Sigmoid colon (tissue), 7 donors: ENCODE measurements around the gene CYGB. TPM values are rescaled to one million over a fixed set of nuclear protein-coding genes. Genes with fewer than 3 reads are reported as not detected.
"Not testable (repeated sequence)": the region's sequence is repeated elsewhere in the genome, so short reads cannot be mapped to it uniquely, and the experiment has no call there.

ENCODE experiments used
- DNase-seq: peaks from one replicate; pipeline ENCODE4 v3.0.0-alpha.2; 2019
- H3K27ac ChIP-seq, 4 donors: fragments of 200-600 bp; sonication (generic); one replicate each; pipeline ENCODE4 v1.5.1; 2016 to 2019; ENCODE audit warnings: mild to moderate bottlenecking in 1 of 4
- H3K27me3 ChIP-seq, 3 donors: fragments of 200-600 bp; sonication (generic); one replicate each; pipeline ENCODE4 v1.5.1; 2019; ENCODE audit warnings: mild to moderate bottlenecking in 1 of 3
- H3K36me3 ChIP-seq, 4 donors: fragments of 200-600 bp; sonication (generic); one replicate each; pipeline ENCODE4 v1.5.1; 2016 to 2019
- H3K4me1 ChIP-seq, 4 donors: fragments of 200-600 bp; sonication (generic); one replicate each; pipeline ENCODE4 v1.5.1; 2017 to 2019
- H3K4me3 ChIP-seq, 4 donors: fragments of 200-600 bp; sonication (generic); one replicate each; pipeline ENCODE4 v1.5.1; 2017 to 2019; ENCODE audit warnings: mild to moderate bottlenecking in 2 of 4, moderate library complexity in 1 of 4
- H3K9me3 ChIP-seq, 4 donors: fragments of 200-600 bp in 3 of 4; sonication (generic) in 3 of 4; one replicate each; pipeline versions ENCODE4 v1.5.1 to v1.6.1; 2013 to 2019
- CTCF ChIP-seq, 4 experiments: fragments of 450-650 bp in 3 of 4; fragments of 200-600 bp in 1 of 4; IDR thresholded peaks; one replicate each; pipeline ENCODE4 v1.5.1; 2016 to 2019; ENCODE audit warnings: antibody characterized with exemption in 4 of 4, mild to moderate bottlenecking in 3 of 4, moderate library complexity in 2 of 4
- EP300 ChIP-seq, 4 donors: sonication (generic); formaldehyde crosslinking; IDR thresholded peaks; one replicate each; pipeline ENCODE4 v1.6.1; 2017; ENCODE audit warnings: antibody characterized with exemption in 4 of 4
- POLR2A ChIP-seq, 2 donors: fragments of 450-650 bp; IDR thresholded peaks; one replicate each; pipeline ENCODE4 v1.6.1; 2016; ENCODE audit warnings: antibody characterized with exemption in 2 of 2, mild to moderate bottlenecking in 2 of 2, moderate library complexity in 2 of 2
- POLR2AphosphoS5 ChIP-seq, 4 donors: sonication (generic); formaldehyde crosslinking; IDR thresholded peaks; one replicate each; pipeline ENCODE4 v1.6.1; 2017; ENCODE audit warnings: antibody characterized with exemption in 4 of 4
- WGBS, 2 donors: extraction: QIAGEN DNeasy Blood & Tissue Kit; methylation state at CpG; one replicate each; pipeline ENCODE4 v1.1.7; 2013; 5-methylcytosine and 5-hydroxymethylcytosine counted together
- intact Hi-C: fragments of 100-400 bp; cut with DNase I; formaldehyde crosslinking; loops from one replicate; pipeline ENCODE4 v1.15.1; 2023
- polyA plus RNA-seq, 3 donors: library from polyadenylated mRNA; stranded (reverse); fragments of 200-250 nt; gene quantifications; one replicate each; pipeline ENCODE4 v1.2.3, GENCODE V29; 2013
- total RNA-seq, 4 donors: library from RNA; depleted of rRNA; stranded (reverse); fragments of >200 nt; gene quantifications; one replicate each; pipeline ENCODE4 v1.1.0, GENCODE V29; 2016
- donor health status: healthy with polysubstance abuse.
- donor health status: Bipolar disorder and iron deficiency.
- donor health status: healthy.

Gene CYGB
- total and polyA plus RNA-seq, 7 donors = 9.7 to 33.4 (median 19.0) TPM

DNA sequence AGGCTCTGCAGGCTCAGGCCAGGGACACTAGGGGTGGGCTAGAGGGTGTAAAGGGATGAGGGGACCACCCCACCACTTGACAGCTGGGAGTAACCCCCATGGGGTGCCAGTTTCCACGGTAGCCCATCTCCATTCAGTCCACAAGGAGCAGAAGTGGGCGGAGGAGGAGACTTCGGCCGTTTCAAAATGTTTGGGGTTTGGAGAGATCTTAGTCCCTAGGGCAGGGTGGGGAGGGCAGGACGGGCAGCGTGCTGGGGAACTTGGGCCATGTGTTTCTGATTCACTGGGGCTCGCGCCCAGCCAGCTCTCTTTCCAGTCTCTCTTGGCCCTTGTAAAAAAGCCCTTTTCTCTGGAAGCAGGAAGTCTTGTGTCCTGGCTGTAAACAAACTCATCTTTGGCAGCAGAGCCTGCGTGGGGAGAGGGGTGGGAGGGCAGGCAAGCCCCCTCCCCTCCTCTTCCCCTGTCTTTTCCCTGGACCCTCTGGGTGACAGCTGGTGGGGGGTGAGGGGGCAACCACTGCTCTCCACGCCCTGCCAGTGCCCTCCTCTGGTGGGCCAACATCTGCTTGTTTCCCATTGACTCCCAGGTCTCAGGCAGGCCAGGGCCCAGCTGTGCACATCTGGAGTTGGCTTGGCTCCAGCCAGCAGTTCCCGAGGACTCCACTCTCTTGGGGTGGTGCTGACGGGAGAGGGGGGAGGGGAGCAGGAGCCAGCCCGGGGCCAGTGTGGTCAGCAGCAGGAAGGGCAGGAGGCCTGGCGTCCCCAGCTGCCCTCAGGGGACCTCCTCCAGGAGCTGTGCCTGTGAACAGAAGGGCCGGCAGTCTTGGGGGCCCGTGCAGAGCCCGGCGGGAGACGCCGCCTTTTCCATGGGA lies 8.1 kb downstream of the CYGB start:
- WGBS, 2 donors = 33 to 47% methylated on average over 20 of the region's 20 CpGs
- Histone ChIP-seq H3K36me3 (no peaks in the 10 kb centered on the region), H3K9me3 (no peaks in the 10 kb centered on the region), H3K4me3 (no peak overlapping the region), H3K4me1 (peaks cover 0 to 50% (median 45%) of the 10 kb centered on the region in 4 donors), H3K27me3 (peaks cover 0 to 15% (median 3%) of the 10 kb centered on the region in 3 donors), H3K27ac (peak overlapping the region; percentile 80 to 82 (median 80))
- TF ChIP-seq POLR2A (IDR thresholded peaks at IDR 0.05) = no peak
- no peak for TF ChIP-seq CTCF (IDR thresholded peaks at IDR 0.05)
- TF ChIP-seq POLR2AphosphoS5 (IDR thresholded peaks at IDR 0.05) = peak; percentile 10 to 71 (median 60)
- TF ChIP-seq EP300 (IDR thresholded peaks at IDR 0.05) = no peak
- intact Hi-C loops = no loop called here
- peak; percentile 97 for DNase-seq

DNA sequence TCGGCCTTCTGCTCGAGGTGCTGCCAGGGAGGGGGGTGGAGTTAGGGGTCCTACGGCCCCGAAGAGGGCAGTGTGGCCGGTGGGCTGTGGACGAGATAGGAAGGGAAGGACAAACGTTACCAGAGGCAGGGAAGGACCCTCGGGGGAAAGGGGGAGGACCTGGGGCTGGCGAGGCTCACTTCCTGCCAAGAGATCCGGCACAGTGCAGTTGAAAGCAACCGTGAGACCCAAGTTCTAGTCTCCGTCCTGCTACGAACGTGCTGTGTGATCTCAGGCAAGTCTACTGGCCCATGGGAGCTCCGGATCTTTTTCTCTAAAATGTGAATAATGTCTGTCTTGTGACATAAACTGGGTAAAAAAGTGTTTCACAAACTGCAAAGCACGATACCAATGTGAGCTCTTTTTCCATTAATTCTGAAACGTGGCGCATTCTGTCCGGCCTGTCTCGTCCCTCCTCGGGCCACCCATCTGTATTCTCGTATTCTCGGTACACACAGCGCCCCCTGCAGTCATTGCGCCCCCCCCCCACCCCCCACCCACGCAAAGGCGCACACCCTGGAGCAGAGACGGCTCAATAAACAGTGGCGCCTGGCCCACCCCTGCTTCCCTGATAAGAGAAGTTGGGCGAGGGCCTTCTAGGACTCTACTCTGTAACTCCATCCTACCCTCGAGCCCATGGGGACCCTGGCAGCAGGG lies 8.8 kb downstream of the CYGB start:
- H3K4me3 ChIP-seq = peak overlapping the region in 1 of 4 donors; percentile 1
- H3K9me3 ChIP-seq = no peaks in the 10 kb centered on the region
- peaks cover 0 to 52% (median 45%) of the 10 kb centered on the region in 4 donors for H3K4me1 ChIP-seq
- no peak for TF ChIP-seq POLR2A (IDR thresholded peaks at IDR 0.05)
- TF ChIP-seq POLR2AphosphoS5 (IDR thresholded peaks at IDR 0.05) = no peak
- TF ChIP-seq CTCF (IDR thresholded peaks at IDR 0.05) = no peak
- no peak for TF ChIP-seq EP300 (IDR thresholded peaks at IDR 0.05)
- WGBS, 2 donors = 50 to 53% methylated on average over 31 of the region's 31 CpGs
- no peaks in the 10 kb centered on the region for H3K36me3 ChIP-seq
- intact Hi-C loops = no loop called here
- H3K27me3 ChIP-seq = peaks cover 0 to 16% (median 4%) of the 10 kb centered on the region in 3 donors
- peak overlapping the region; percentile 80 to 82 (median 80) for H3K27ac ChIP-seq
- DNase-seq = no peak

- Histone ChIP-seq H3K9me3 (no peaks in the 10 kb centered on the region), H3K4me1 (peaks cover 0 to 56% (median 48%) of the 10 kb centered on the region in 4 donors), H3K36me3 (no peaks in the 10 kb centered on the region), H3K27me3 (peaks cover 0 to 21% (median 9%) of the 10 kb centered on the region in 3 donors), H3K27ac (peak overlapping the region; percentile 80 to 82 (median 80)), H3K4me3 (peak overlapping the region in 2 of 4 donors; percentile 1)
- intact Hi-C loops = no loop called here
- 58 to 80% methylated on average over 15 of the region's 15 CpGs for WGBS, 2 donors
- no peak for TF ChIP-seq POLR2A (IDR thresholded peaks at IDR 0.05)
- no peak for TF ChIP-seq POLR2AphosphoS5 (IDR thresholded peaks at IDR 0.05)
- no peak for TF ChIP-seq CTCF (IDR thresholded peaks at IDR 0.05)
- no peak for TF ChIP-seq EP300 (IDR thresholded peaks at IDR 0.05)
- DNase-seq = no peak
Measured at GRCh38 chr17:76528156-76528527, 9.4 kb downstream of the CYGB start.

DNA sequence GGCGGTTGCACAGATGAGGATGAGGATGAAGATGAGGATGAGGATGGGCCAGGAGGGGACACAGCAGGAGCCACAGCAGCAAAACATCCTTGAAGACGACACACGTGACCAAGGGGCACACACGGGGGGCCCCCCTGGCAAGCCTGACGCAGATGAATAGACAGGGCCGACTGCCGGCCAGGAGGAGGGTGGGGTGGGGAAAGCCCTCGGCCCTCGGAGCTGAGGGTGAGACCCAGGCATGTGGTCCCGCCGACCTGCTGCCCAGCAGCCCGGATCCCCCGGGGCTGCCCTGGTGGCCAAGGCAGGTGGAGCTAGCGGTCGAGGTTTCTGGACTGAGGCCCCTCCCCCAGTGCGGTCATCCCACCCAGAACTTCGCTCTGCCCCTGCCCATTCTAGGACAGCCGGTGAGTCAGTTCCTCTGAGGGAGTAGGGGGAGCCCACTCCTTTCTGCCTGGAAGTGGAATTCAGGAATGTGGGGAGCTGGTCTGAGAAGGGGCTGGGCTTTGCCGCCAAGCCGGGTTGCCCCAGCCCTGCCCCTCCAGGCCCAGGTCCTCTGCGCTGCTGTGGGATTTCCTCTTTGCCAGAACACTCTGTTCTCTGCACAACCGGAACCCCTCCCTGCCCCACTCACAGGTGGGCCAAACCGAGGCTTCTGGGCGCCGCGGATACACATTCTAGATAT lies 9.9 kb downstream of the CYGB start:
- Histone ChIP-seq H3K9me3 (no peaks in the 10 kb centered on the region), H3K36me3 (no peaks in the 10 kb centered on the region), H3K27me3 (peaks cover 0 to 27% (median 9%) of the 10 kb centered on the region in 3 donors), H3K4me1 (peaks cover 0 to 60% (median 50%) of the 10 kb centered on the region in 4 donors), H3K4me3 (peak overlapping the region in 2 of 4 donors; percentile 1), H3K27ac (peak overlapping the region; percentile 80 to 82 (median 80))
- intact Hi-C loops = no loop called here
- TF ChIP-seq POLR2AphosphoS5 (IDR thresholded peaks at IDR 0.05) (peak in 3 of 4 donors; percentile 19 to 78 (median 55)), CTCF (IDR thresholded peaks at IDR 0.05) (no peak), POLR2A (IDR thresholded peaks at IDR 0.05) (no peak), EP300 (IDR thresholded peaks at IDR 0.05) (peak in 2 of 4 donors; percentile 16 to 70)
- 30 to 67% methylated on average over 26 of the region's 26 CpGs for WGBS, 2 donors
- peak; percentile 91 for DNase-seq

GRCh38 chr17:76527016-76527415 lies 10.5 kb downstream of the CYGB start:
- H3K4me1 ChIP-seq = peaks cover 0 to 60% (median 50%) of the 10 kb centered on the region in 4 donors
- H3K9me3 ChIP-seq, DNase-seq, intact Hi-C loops, H3K36me3 ChIP-seq, H3K4me3 ChIP-seq: not testable (repeated sequence)
- WGBS, 2 donors = 68 to 73% methylated on average over 9 of the region's 9 CpGs
- H3K27me3 ChIP-seq = peaks cover 0 to 30% (median 9%) of the 10 kb centered on the region in 3 donors
- peak overlapping the region; percentile 80 to 82 (median 80) for H3K27ac ChIP-seq

- H3K4me3 ChIP-seq, intact Hi-C loops, H3K9me3 ChIP-seq, H3K36me3 ChIP-seq, DNase-seq: not testable (repeated sequence)
- 56 to 79% methylated on average over 8 of the region's 8 CpGs for WGBS, 2 donors
- Histone ChIP-seq H3K27me3 (peaks cover 0 to 30% (median 9%) of the 10 kb centered on the region in 3 donors), H3K4me1 (peaks cover 0 to 47% (median 38%) of the 10 kb centered on the region in 4 donors), H3K27ac (peak overlapping the region in 1 of 4 donors; percentile 48)
Measured at GRCh38 chr17:76525513-76525833, 12.0 kb downstream of the CYGB start.
